ENCODE data around the gene AFF3.
"Not testable (repeated sequence)": the region's sequence is repeated elsewhere in the genome, so short reads cannot be mapped to it uniquely, and the experiment has no call there.

DNA sequence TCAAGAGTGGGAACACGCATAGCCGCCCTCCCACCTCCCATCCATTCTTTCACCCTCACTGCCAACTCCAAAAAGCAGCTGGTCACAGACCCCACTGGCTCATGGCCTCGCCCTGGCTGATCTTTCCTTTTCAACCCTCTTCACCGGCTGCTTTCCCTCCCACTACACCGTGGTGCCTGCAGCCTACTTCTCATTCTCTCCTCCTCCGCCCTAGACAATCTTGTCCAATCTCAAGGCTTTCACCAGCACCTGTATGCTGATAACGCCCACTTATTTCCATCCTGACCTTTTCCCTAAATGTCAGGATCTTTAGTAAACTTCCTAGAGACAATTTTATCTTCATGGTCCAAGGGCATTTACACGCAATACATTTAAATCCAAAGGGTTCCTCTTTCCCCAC, 50.6 kb downstream of the AFF3 start:
- not testable (repeated sequence) for TF ChIP-seq MEF2D (CRISPR knock-in tag; IDR thresholded peaks at IDR 0.05); EZH2 (conservative IDR thresholded peaks at IDR 0.05; ENCODE audit: low read depth, low read length)
- TF ChIP-seq, protein P1, sequence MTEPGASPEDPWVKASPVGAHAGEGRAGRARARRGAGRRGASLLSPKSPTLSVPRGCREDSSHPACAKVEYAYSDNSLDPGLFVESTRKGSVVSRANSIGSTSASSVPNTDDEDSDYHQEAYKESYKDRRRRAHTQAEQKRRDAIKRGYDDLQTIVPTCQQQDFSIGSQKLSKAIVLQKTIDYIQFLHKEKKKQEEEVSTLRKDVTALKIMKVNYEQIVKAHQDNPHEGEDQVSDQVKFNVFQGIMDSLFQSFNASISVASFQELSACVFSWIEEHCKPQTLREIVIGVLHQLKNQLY (CRISPR knock-in tag; IDR thresholded peaks at IDR 0.05): not testable (repeated sequence)

Data from HepG2 (cell line).